Measurements from ENCODE around the gene MYF5.
A peak's percentile ranks its signal among the peaks of the same experiment; 100 is the strongest.

The MYF5 gene

DNA sequence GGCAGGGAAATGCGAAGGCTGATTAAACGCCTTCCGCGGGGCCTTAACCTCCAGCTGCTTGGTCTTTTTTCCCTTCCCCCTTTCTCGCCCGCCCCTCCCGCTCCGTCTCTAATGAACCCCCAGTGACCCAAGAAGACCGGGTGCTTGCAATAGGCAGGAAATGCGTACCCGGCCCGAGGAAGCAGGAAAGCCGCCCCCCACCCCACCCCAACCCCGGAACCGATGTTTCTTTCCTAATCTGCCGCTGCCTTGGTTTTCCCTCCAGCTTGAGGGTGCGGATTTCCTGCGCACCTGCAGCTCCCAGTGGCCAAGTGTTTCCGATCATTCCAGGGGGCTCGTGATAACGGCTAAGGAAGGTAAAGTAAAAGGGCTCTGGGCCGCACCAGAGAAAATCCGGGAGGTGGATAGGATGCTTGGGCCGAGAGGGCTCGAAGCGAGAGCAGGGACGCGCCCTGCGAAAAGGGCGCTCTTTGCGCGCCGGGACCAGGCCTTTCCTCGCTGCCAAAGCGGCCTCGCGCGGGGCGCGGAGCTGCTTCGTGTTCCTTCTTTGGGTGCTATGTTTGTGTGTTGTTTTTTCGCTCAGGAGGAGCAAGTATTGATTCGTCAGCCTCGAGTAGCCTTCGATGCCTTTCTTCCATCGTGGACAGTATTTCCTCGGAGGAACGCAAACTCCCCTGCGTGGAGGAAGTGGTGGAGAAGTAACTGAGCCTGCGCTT lies 8.3 kb upstream of the MYF5 start:
- DNase-seq, result no peak

DNA sequence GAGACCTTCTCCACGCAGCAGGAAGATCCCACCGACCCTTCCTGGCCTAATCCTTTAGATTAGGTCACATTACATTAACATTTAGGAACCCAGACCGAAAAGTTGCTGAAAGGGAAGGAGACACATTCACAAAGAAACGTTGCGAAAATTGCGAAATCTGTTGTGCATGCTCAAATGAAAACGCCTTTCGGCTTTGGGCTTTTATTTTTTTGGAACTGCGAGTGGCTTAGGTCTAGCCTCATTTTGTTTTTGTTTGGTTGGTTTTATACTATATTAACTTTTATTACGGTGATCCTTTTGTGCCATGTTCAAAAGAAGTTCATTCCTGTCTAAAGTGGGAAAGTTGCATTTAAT lies 7.8 kb upstream of the MYF5 start:
- no peak for DNase-seq

DNA sequence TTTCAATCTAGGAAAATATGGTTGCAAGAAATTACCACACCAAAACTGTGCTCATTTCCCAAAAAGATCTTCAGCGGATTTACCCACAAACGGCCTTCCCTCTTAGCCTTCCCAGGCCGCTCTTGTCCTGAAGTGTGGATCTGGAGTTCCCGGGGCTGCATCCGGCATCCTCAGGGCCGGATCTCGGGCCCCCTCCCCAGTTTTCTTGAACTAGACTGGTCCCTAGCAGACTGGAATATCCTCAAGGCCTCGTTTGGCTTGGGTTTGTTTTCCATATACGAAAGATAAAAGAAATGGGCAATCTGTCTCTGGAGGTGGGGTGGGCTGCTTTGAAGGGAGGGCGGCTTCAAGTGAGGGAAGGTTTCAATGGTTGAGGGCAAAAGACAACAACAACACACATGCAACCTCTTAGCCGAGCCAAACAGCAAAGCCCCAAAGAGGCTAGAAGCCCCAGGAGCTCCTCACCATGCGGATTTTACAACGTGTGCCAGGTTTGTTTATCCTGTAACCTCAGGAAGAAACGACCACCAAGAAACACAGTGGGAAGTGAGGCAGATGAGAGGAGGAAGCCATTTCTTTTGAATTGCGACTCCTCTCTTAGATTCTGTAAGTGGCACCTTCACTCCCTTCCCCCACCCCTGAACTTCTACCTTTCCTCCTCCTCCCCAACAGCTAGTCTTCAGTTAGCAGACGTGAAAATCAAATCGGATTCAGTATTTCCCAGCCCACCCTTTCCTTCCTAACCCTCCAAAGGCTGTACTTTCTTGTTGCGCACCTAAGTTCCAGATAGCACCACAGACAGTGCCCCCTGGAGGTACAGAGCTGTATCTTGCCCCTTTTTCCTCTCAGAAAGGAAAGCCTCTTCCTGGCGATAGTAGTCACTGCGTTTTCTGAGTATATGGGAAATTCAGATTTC lies 6.6 kb upstream of the MYF5 start:
- DNase-seq, result peak in 1 of 2 experiments; percentile 4

DNA sequence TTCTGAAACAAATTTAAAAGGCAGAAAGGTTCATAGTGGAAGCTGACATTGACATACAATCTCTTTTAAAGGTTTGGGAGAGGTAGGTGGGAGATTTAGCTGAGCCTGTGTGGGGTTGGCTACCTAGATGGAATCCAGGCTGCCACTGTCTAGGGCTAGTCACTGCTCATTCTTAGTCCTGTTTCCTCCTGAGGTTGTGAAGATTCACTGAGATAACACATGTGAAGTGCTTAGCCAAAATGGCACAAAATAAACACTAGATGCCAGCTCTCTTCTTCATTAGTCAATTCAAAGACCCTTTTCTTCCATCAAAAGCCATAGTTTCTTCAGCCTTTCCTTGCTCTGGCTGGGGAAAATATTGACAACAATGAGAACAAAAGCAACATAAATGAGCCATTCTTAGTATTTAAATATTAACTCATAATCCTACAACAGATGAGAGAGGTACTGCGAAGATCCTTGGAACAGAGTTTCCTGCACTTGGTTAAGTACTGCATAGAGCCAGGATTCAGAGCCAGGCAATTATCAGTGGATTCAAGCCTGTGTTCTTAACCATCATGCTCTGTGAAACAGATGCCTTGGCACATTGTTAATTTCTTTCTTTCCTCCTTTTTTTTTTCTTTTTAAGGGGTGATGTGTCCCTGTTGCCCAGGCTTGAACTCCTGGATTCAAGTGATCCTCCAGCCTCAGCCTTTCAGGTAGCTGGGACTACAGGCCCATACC lies 5.8 kb upstream of the MYF5 start:
- no peak for DNase-seq

DNA sequence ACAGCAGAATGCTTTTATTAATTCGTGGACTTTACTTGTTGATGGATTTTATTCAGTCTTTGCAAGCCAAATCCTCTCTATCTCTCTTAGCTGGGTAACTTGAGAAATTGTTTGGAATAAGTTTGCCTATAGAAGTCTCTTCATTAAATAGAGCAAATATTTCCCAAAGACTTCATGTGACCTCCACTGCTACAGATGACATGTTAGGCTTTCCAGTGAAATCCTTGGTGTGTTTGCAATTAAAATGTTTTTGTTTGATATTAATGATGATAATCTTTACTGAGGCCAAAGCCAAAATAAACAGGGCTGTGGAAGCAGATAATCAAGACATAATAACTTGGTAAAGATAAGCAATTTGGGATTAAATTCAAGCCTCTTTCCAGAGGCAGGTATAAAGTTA lies 4.8 kb upstream of the MYF5 start:
- DNase-seq, result no peak

DNA sequence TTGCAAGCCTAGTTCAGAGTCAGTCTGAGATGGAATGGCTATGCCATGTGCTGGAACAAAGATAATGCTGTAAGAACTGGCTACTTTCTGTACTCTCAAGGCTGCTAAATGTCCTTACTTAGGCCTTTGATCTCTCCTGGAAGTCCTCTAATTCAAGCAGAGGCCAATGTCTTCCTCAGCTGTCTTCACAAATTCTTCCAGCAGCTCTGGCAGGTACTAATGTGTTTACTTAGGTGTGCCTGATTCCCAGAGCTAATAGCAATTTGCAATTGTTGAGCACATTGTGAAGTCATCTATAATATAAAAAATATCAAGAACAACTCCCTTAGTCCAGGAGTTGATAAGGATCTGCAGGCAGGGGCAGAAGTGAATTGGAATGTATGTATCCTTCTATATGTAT lies 3.8 kb upstream of the MYF5 start:
- no peak for DNase-seq

DNA sequence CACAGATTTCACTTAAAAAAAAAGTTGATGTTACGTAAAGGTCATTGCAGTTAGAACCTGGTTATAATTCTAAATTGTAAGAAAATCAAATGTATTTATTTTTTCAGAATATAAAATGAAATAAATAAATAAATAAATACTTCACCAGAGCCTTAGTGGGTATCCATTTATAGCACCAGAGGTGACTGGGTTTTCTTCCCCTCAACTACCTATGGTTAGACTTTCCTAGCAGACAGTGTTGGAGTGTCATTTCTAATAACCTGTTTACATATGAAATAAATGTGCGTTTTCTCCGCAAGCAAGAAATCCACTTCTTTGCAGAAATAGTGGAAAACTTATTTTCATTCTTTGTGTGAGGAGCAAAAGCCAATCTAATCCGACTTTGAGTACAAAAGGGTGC lies 3.3 kb upstream of the MYF5 start:
- DNase-seq, result no peak

DNA sequence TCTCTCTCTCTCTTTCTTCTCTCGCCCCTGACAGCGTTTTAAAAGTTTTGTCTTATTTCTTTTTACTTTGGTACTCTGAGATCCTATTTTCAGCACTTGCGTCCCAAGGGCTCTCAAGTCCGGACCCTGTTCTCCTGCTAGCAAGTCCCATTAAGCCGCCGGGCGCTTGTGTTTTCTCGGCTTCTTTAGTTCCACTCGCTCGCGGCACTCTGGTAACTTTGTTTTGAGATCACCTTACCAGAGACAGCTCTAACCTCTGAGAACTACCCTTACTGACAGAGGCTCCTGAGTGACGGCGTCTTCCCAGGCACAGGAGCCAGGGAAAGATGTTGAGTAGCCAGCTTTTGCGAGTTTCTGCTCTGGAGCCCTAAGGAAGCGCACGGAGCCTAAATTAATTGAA lies 2.7 kb upstream of the MYF5 start:
- DNase-seq, result no peak

DNA sequence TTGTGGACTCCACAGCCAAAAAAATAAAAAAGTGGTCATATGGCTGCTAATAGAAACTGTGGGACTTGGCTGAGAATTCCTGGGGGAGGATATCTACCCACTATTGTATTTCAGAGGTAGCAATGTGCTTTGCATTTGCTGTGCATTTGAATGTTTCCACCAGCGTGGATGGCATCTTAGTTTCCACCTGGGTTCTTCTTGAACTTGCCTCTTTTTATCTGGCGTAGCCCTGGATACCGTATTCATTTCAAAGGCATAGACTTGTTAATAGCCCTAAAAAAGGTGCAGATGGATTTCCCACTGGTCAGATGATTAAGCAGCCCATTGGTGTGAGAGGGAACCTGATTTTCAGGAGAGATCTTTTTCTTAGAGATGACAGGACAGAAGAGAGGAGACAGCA lies 1.9 kb upstream of the MYF5 start:
- no peak for DNase-seq

DNA sequence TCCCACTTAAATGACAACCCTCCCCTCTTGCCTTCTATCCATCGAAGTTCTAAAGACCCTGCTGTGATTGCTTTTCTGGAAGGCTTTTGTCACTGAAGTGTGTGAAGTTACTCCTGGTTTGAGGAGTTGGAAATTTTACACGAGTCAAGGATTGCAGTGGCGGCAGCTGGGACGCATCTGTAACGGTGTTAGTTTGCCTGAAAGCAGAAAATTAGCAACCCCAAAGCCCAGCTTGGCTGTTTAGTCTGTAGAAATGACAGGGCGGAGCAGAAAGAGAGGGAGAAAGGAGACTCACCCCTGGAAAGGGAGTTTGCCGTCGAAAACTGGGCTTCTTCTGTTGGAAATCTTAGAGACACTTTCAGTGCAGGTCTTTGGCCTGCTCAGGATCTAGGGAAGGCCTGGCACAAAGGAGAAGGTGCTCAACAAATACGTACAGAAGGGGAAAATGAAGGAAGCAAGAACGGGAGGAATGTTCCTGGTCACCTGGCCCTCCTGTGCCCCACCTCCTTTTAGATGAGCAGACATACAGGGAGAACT lies 931 bp upstream of the MYF5 start:
- DNase-seq, result no peak

DNA sequence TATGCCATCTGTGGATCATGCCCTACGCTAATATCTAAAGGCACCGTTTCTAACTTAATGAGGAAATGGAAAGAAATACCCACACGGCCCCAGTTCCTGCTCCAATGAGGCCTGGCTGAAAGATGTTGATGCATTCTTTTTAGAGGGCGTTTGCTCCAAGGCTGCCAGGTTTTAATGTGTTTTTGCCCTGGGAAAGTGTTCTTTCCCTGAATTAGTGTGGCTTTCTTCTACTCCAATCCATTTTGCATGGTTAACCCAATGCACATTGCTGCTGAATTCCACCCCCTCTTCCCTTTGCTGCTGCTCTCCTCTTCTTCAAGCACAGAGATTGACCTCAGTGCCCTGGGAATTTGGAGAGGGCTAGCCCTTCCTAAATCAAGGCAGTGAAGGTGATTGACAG lies 1.1 kb downstream of the MYF5 start:
- no peak for DNase-seq

DNA sequence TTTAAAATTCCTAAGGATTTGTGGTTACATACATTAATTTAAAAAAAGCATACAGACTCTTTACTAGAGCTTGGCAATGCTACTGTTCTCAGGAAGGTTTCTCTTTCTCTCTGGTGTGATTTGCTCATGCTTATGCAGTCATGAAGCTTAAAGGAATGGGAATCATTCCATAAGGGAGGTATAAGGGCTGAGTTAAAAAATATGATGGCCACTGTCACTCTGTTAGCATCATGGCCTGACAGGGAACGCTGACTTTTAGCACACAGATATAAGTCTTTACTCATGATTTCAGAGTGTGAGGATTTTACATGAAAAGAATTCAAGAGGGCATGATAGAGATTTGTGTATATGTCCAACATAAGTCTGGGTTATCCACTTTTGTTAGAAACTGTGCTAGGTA lies 3.8 kb downstream of the MYF5 start:
- no peak for DNase-seq

DNA sequence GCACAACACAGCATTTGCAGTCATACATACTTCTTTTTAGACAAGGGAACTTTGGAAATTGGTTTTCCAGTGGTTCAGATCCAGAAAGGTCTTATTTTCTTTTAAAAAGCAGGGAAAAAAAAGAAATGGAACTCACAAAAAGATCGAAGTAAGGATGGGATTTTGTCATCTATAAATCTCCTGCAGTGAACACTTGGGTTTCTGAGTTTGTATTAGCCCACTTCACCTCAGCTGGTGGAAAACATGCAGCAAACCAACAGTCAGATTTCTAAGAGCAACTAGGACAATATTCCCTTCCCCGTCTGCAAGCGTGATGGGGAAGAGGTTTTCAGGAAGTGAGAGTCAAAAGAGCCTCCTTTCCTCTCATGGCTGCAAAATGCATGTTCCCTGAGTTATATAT lies 4.6 kb downstream of the MYF5 start:
- no peak for DNase-seq

DNA sequence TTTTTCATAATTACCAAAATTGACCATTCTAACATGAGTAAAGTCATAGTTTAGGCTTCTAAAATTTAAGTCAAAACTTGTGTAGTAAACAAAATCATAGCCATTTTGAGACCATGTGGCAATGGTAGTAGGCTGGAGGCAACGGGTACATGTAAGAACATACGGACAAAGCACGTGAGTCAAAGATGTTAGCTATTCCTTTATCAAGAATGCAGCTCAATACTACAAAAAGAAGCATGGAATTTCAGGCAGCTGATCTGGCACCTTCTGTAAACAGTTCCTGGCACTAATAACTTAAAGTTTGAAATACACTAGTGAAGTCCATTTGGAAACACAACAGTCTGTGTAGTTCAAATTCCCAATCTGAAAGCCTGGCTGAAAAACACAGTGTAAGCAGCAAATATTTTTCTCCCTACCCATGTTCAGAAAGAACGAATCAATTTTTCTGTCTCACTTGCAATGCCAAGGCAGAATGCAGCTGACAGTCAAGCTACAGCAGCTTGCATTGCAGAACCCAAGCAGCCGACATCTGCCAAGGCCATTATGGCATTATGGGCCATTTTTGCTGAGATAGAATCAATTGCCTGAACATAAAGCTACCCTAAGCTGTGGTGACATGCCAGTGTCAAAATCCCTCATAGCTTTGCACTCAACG lies 29.3 kb downstream of the MYF5 start:
- no peak for DNase-seq

DNA sequence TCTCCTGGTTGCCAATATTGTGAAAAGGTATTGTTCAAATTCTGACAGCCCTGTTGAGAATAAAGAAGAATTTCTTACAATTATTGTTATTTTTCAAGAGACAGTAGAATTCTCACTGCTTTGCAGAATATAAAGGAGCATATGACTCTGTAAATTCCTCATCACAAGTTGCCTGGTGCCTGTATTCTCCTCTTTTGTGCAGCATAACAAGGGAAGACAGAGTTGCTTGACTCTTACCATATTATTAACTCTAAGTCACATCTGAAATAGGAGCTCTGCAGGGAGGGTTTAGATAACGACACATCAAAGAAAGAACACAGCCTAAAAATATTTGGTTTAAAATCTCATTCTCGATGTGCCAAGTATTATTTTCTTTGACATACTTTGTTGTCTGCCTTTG lies 31.1 kb downstream of the MYF5 start:
- DNase-seq, result no peak

DNA sequence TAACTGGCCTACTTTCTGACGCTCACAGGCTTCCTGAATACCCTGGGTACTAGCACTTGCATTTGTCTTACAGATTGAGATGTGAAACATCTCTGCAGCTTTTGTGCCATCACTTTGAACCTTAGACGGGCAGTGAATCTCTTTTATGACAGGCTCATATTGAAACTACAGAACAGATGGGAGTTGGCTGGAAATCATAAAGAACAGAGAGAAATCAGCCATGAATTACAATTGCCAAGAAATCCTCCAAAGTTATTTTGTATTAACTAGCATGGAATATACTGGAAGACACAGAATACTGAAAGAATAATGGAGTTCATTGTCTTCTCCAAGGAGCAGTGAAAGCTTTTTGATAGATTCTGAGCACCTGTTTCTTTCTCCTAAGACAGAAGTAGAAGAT lies 32.7 kb downstream of the MYF5 start:
- DNase-seq, result no peak

DNA sequence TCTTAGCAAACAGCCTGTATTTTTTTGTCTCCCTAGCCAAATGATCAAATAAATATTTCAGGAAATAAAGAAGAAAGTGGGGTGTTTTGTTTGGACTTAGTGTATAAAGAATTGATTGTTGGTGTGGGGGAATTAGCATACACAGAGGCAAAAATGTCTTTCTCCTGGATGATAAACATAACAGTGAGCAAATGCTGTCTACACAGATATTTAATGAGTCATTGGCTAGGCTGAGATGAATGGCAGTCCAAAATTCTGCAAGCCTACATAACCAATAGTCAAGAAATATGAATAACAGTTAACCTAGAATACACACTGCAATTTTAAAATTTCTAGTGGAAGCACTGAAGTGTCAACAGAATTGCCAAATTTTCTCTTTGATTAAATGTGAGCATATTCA lies 35.8 kb downstream of the MYF5 start:
- no peak for DNase-seq

DNA sequence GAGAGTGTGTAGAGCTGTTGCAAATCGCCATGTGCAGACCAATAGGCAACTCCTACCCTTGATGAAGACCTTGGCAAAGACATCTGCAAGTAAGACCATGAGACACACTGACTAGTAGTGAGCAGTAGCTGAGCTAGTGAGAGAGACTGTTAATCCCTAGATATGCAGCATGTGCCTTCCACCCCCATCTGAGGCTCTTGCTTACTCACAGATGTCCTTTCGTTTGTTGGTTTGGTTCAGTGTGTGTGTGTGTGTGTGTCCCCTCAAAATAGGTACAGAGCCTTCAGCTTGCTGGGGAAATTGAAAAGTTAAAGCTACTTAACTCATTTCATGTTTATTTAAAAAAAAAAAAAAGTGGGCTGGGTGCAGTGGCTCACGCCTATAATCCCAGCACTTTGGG lies 37.6 kb downstream of the MYF5 start:
- DNase-seq, result no peak

DNA sequence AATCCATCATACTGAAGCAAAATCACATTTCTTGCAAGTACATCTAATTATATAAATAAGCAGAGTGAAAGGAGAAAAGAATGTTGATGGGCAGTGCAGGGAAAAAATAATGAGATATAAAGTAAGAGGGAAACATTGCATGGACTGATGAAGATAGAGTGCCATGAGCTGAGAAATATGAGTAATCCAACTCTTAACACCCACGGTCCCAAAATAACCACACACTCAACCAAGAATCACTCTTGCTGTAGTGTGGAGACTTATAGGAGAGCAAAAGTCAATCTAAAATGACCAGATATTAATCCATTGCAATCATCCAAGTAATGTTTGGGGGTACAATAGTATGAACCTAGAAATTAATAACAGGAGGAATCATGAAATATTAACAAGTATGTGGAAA lies 40.2 kb downstream of the MYF5 start:
- DNase-seq, result no peak

DNA sequence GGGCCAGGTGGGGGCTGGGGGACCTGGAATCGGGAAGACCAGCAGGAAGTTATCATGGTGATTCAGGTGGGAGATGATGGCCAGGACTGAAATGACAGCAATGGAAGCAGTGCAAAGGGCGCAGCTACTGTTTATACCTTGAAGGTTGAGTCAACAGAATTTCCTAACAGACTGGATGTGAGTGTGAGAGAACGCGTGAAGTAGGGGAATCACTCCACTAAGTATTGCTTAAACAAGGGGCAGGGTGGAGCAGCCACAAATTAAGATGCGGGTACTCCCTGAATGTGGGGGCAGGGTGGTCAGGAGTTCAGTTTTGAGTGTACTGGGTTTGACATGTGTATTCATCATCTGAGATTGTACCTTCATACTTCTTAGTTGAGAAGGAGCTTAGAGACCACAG lies 45.1 kb downstream of the MYF5 start:
- no peak for DNase-seq

DNA sequence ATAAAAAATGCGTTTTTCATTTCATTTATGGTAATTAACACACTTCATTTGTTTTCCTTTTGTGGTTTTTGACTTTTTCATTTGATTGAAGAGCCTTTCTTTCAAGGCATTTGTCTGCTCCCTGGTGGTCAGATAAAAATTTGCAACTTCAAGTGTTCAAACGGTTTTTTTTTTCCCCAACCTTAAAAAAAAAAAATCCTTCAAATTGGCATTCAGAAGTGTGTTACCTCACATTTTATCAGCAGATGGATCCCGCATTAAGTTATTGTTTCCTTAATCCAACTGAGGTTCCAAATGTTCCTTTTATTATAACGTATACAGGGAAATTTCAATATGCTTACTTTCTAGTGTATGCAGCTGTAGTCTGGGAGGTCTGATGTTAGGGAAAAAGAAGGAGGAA lies 47.2 kb downstream of the MYF5 start:
- peak; percentile 41 to 70 for DNase-seq

DNA sequence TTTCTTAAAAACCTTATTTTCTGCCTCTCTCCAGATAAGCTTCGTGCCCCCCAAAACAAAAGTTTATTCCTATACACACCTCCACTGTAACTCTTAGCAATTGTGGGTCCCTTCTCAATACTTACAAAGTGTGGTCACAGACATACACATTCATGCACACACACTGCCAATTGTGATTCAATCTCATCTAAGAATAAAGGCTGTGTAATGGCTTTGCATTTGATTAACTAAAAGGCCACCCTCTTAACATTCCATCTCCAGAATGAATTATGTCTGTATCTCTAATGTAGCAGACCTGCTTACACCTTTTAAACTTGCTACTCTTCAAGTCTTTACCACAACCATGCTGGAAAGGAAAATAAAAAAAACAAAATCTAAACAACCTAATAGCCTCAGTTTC lies 49.5 kb downstream of the MYF5 start:
- DNase-seq, result peak in 1 of 2 experiments; percentile 19

DNA sequence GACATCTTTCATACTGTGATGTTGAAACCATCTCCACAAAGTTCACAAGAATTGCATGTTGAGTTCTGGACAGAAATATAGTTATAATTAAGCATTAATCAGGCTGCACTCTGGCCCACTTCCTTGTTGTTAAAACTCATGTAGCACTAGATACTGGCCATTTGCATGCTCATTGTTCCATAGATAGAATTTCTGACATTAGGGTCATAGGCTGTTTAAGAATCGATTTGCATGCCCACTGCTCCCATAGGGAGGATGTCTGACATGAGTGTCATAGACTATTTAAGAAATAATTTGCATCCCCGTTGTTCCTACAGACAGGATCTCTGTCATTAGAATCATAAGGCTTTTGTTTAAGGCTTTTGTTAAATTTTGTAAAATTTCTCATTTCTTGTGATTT lies 50.2 kb downstream of the MYF5 start:
- peak; percentile 86 to 90 for DNase-seq
